Mesenchymal stem cell (in vitro differentiated cells and primary cell): ENCODE measurements around the gene CLASP2.

Experiments
- DNase-seq: peaks from one replicate; pipeline ENCODE4 v3.0.0-alpha.2; 2013
- H2AFZ ChIP-seq: one replicate; pipeline ENCODE4 v1.6.1; 2013; ENCODE audit warnings: low read depth, mild to moderate bottlenecking, control low read depth, inconsistent platforms, low read length, moderate library complexity
- H2AK5ac ChIP-seq: 2 replicates; pipeline ENCODE4 v1.6.1; 2013; ENCODE audit warnings: low read length, moderate library complexity, mild to moderate bottlenecking, inconsistent platforms; ENCODE audit not compliant: severe bottlenecking
- H2BK120ac ChIP-seq: one replicate; pipeline ENCODE4 v1.6.1; 2013; ENCODE audit warnings: low read depth, mild to moderate bottlenecking, inconsistent platforms, low read length, moderate library complexity
- H2BK12ac ChIP-seq, 2 experiments: one replicate each; pipeline ENCODE4 v1.6.1; 2013; ENCODE audit warnings: inconsistent platforms in 2 of 2, low read length in 2 of 2, mild to moderate bottlenecking in 2 of 2, moderate library complexity in 2 of 2, control low read depth in 1 of 2
- H2BK15ac ChIP-seq: one replicate; pipeline ENCODE4 v1.6.1; 2013; ENCODE audit warnings: mild to moderate bottlenecking, low read depth, inconsistent platforms; ENCODE audit not compliant: poor library complexity, severe bottlenecking
- H2BK5ac ChIP-seq: 2 replicates; pipeline ENCODE4 v1.6.1; 2013; ENCODE audit warnings: low read depth, mild to moderate bottlenecking, low read length, control low read depth, inconsistent platforms; ENCODE audit not compliant: poor library complexity, severe bottlenecking
- H3K14ac ChIP-seq, 2 experiments: one replicate each; pipeline ENCODE4 v1.6.1; 2013; ENCODE audit warnings: inconsistent platforms in 2 of 2, low read length in 2 of 2, control low read depth in 1 of 2, mild to moderate bottlenecking in 1 of 2, moderate library complexity in 1 of 2
- H3K18ac ChIP-seq, 2 experiments: one replicate each; pipeline ENCODE4 v1.6.1; 2013; ENCODE audit warnings: inconsistent platforms in 2 of 2, low read length in 2 of 2, control low read depth in 1 of 2, low read depth in 1 of 2, mild to moderate bottlenecking in 1 of 2
- H3K23ac ChIP-seq, 2 experiments: one replicate each; pipeline ENCODE4 v1.6.1; 2013; ENCODE audit warnings: inconsistent platforms in 2 of 2, low read length in 2 of 2, mild to moderate bottlenecking in 2 of 2, moderate library complexity in 2 of 2, control low read depth in 1 of 2
- H3K27ac ChIP-seq: 2 replicates; pipeline ENCODE4 v1.5.1; 2013; ENCODE audit warnings: mild to moderate bottlenecking, moderate library complexity, low read length, control low read depth, inconsistent platforms; ENCODE audit not compliant: poor library complexity, severe bottlenecking
- H3K27me3 ChIP-seq, 2 experiments: 2 replicates each; pipeline versions ENCODE4 v1.6.1 to v1.7.0; 2013; ENCODE audit warnings: low read length in 2 of 2, mild to moderate bottlenecking in 2 of 2, moderate library complexity in 2 of 2, control low read depth in 1 of 2, inconsistent platforms in 1 of 2; ENCODE audit not compliant: control insufficient read depth in 1 of 2, insufficient read depth in 1 of 2
- H3K36me3 ChIP-seq, 2 experiments: 2 replicates each; pipeline versions ENCODE4 v1.6.1 to v1.7.0; 2013; ENCODE audit warnings: low read length in 2 of 2, control low read depth in 1 of 2, inconsistent platforms in 1 of 2, low read depth in 1 of 2, mild to moderate bottlenecking in 1 of 2; ENCODE audit not compliant: insufficient read depth in 2 of 2, control insufficient read depth in 1 of 2
- H3K4ac ChIP-seq, 2 experiments: one replicate each; pipeline ENCODE4 v1.6.1; 2013; ENCODE audit warnings: inconsistent platforms in 2 of 2, low read length in 2 of 2, mild to moderate bottlenecking in 2 of 2, moderate library complexity in 2 of 2, control low read depth in 1 of 2, low read depth in 1 of 2
- H3K4me1 ChIP-seq: 2 replicates; pipeline ENCODE4 v1.6.1; 2013; ENCODE audit warnings: low read depth, low read length, control low read depth; ENCODE audit not compliant: control insufficient read depth, insufficient read depth
- H3K4me2 ChIP-seq: 2 replicates; pipeline ENCODE4 v1.6.1; 2013; ENCODE audit warnings: low read length, mild to moderate bottlenecking, inconsistent platforms; ENCODE audit not compliant: poor library complexity, severe bottlenecking
- H3K4me3 ChIP-seq, 2 experiments: 2 replicates each; pipeline versions ENCODE4 v1.5.1 to v1.7.0; 2013; ENCODE audit warnings: low read length in 2 of 2, mild to moderate bottlenecking in 2 of 2, control low read depth in 1 of 2, low read depth in 1 of 2; ENCODE audit not compliant: insufficient read depth in 1 of 2
- H3K79me1 ChIP-seq: replicated peaks from 2 replicates; pipeline ENCODE4 v1.6.1; 2013; ENCODE audit warnings: mild to moderate bottlenecking, control low read depth, low read length, inconsistent platforms; ENCODE audit not compliant: poor library complexity, severe bottlenecking
- H3K9ac ChIP-seq: 2 replicates; pipeline ENCODE4 v1.7.0; 2013; ENCODE audit warnings: mild to moderate bottlenecking, low read length, moderate library complexity
- H3K9me3 ChIP-seq: 2 replicates; pipeline ENCODE4 v1.7.0; 2013; ENCODE audit warnings: mild to moderate bottlenecking, low read length; ENCODE audit not compliant: control insufficient read depth
- H4K8ac ChIP-seq: one replicate; pipeline ENCODE4 v1.6.1; 2013; ENCODE audit warnings: inconsistent platforms, mild to moderate bottlenecking, low read length, moderate library complexity
- H4K91ac ChIP-seq: one replicate; pipeline ENCODE4 v1.6.1; 2013; ENCODE audit warnings: mild to moderate bottlenecking, low read length, inconsistent platforms
- WGBS: methylation state at CpG from one replicate; pipeline ENCODE4 v1.1.7; 2013; ENCODE audit warnings: mixed read lengths; 5-methylcytosine and 5-hydroxymethylcytosine counted together

CLASP2 gene

GRCh38 chr3:33716227-33716626 lies 1.8 kb downstream of the CLASP2 start:
- H3K4me2 ChIP-seq = no peak overlapping the region
- H2AFZ ChIP-seq = no peak overlapping the region
- H3K9ac ChIP-seq = peak overlapping the region; percentile 94
- no peak overlapping the region for H3K27ac ChIP-seq
- WGBS = 75% methylated on average over 5 of the region's 7 CpGs
- H3K14ac ChIP-seq = no peak overlapping the region
- no peaks in the 10 kb centered on the region for H3K9me3 ChIP-seq
- no peaks in the 10 kb centered on the region for H3K36me3 ChIP-seq
- no peak overlapping the region for H2BK120ac ChIP-seq
- peak overlapping the region in 1 of 2 experiments; percentile 89 for H3K4me3 ChIP-seq
- no peak overlapping the region for H2AK5ac ChIP-seq
- no peak overlapping the region for H2BK5ac ChIP-seq
- no peaks in the 10 kb centered on the region for H3K4me1 ChIP-seq
- no peak overlapping the region for H2BK15ac ChIP-seq
- no peak overlapping the region for H4K8ac ChIP-seq
- H3K23ac ChIP-seq = peak overlapping the region in 1 of 2 experiments; percentile 83
- H3K79me1 ChIP-seq = peaks cover 10% of the 10 kb centered on the region
- peak overlapping the region in 1 of 2 experiments; percentile 24 for H3K18ac ChIP-seq
- DNase-seq = peak; percentile 10
- H2BK12ac ChIP-seq = no peak overlapping the region
- no peak overlapping the region for H4K91ac ChIP-seq
- H3K4ac ChIP-seq = peak overlapping the region in 1 of 2 experiments; percentile 49
- H3K27me3 ChIP-seq = no peaks in the 10 kb centered on the region

- H4K91ac ChIP-seq = no peak overlapping the region
- peaks cover 14% of the 10 kb centered on the region for H3K79me1 ChIP-seq
- no peak overlapping the region for H2BK15ac ChIP-seq
- H3K27me3 ChIP-seq = no peaks in the 10 kb centered on the region
- H2BK5ac ChIP-seq = no peak overlapping the region
- no peak overlapping the region for H4K8ac ChIP-seq
- no peak overlapping the region for H2BK12ac ChIP-seq
- H2BK120ac ChIP-seq = no peak overlapping the region
- no peak overlapping the region for H3K4me3 ChIP-seq
- 100% methylated on average over 1 of the region's 3 CpGs for WGBS
- H3K23ac ChIP-seq = no peak overlapping the region
- no peak overlapping the region for H3K9ac ChIP-seq
- no peak overlapping the region for H2AFZ ChIP-seq
- no peak overlapping the region for H2AK5ac ChIP-seq
- no peak overlapping the region for H3K4me2 ChIP-seq
- no peak overlapping the region for H3K14ac ChIP-seq
- H3K18ac ChIP-seq = no peak overlapping the region
- no peaks in the 10 kb centered on the region for H3K36me3 ChIP-seq
- no peak overlapping the region for H3K4ac ChIP-seq
- no peaks in the 10 kb centered on the region for H3K9me3 ChIP-seq
- H3K27ac ChIP-seq = no peak overlapping the region
- H3K4me1 ChIP-seq = no peaks in the 10 kb centered on the region
- DNase-seq = no peak
These were observed 7.0 kb downstream of the CLASP2 start for GRCh38 chr3:33711100-33711499.

GRCh38 chr3:33706056-33706455 lies 12.0 kb downstream of the CLASP2 start:
- WGBS = 100% methylated on average over 4 of the region's 6 CpGs
- no peak overlapping the region for H2AK5ac ChIP-seq
- DNase-seq = no peak

DNA sequence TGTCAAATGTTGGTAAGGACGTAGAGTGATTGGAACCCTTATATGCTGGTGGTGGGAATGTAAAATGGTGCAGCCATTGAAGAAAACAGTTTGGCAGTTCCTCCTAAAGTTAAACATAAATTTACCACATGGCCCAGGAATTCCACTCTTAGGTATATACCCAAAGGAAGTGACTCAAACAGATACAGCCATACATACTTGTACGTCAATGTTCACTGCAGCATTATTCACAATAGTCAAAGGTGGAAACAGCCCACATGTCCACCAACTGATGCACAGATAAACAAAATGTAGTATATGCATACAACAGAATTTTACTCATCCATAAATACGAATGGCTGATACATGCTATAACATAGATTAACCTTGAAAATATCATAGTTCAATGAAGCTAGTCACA lies 13.2 kb downstream of the CLASP2 start:
- Histone ChIP-seq H3K14ac (no peak overlapping the region), H3K9me3 (peaks cover 51% of the 10 kb centered on the region), H3K4me1 (no peaks in the 10 kb centered on the region), H2AFZ (no peak overlapping the region), H2AK5ac (no peak overlapping the region), H3K36me3 (no peaks in the 10 kb centered on the region), H2BK5ac (no peak overlapping the region), H3K4me2 (no peak overlapping the region), H3K79me1 (peaks cover 11% of the 10 kb centered on the region), H4K91ac (no peak overlapping the region), H2BK15ac (no peak overlapping the region), H2BK120ac (no peak overlapping the region), H2BK12ac (no peak overlapping the region), H3K4me3 (no peak overlapping the region), H3K27me3 (no peaks in the 10 kb centered on the region), H3K18ac (no peak overlapping the region), H3K4ac (no peak overlapping the region), H3K23ac (no peak overlapping the region), H3K9ac (no peak overlapping the region), H4K8ac (no peak overlapping the region), H3K27ac (no peak overlapping the region)
- WGBS = 8% methylated on average over 1 of the region's 3 CpGs
- no peak for DNase-seq

More at GRCh38 chr3:33706056-33706455, 12.0 kb downstream of the CLASP2 start:
- Histone ChIP-seq H3K18ac (no peak overlapping the region), H3K79me1 (peaks cover 15% of the 10 kb centered on the region), H3K23ac (no peak overlapping the region), H3K9me3 (peaks cover 42% of the 10 kb centered on the region), H2BK12ac (no peak overlapping the region), H3K4me2 (no peak overlapping the region), H2BK5ac (no peak overlapping the region), H3K9ac (no peak overlapping the region), H3K14ac (no peak overlapping the region), H3K4me1 (no peaks in the 10 kb centered on the region), H2AFZ (no peak overlapping the region), H3K36me3 (no peaks in the 10 kb centered on the region), H4K8ac (no peak overlapping the region), H2BK15ac (no peak overlapping the region), H3K27me3 (no peaks in the 10 kb centered on the region), H3K4me3 (no peak overlapping the region), H2BK120ac (no peak overlapping the region), H3K4ac (no peak overlapping the region), H3K27ac (no peak overlapping the region), H4K91ac (no peak overlapping the region)
